ENCODE measurements around the gene KLHL5. TPM values are rescaled to one million over a fixed set of nuclear protein-coding genes. Genes with fewer than 3 reads are reported as not detected.

KLHL5 gene
- total RNA-seq, 1 donor from 2014 or later = 28.8 TPM

GRCh38 chr4:39023059-39023458, 39.0 kb upstream of the KLHL5 start:
- ATAC-seq = no peak
- TF ChIP-seq CTCF (IDR thresholded peaks at IDR 0.05) = no peak

GRCh38 chr4:39024311-39024865, 37.6 kb upstream of the KLHL5 start:
- Histone ChIP-seq H3K27ac (no peak overlapping the region), H3K9me3 (no peaks in the 10 kb centered on the region), H3K27me3 (ENCODE audit: low read depth) (no peaks in the 10 kb centered on the region), H3K4me1 (no peaks in the 10 kb centered on the region), H3K36me3 (no peaks in the 10 kb centered on the region), H3K4me3 (no peak overlapping the region)
- ATAC-seq (no peak), DNase-seq (no peak)
- TF ChIP-seq CTCF (IDR thresholded peaks at IDR 0.05) = no peak
- intact Hi-C loops (cut with DNase I) = no loop called here

More at GRCh38 chr4:39023059-39023458, 39.0 kb upstream of the KLHL5 start:
- Histone ChIP-seq H3K36me3 (no peaks in the 10 kb centered on the region), H3K27me3 (ENCODE audit: low read depth) (no peaks in the 10 kb centered on the region), H3K27ac (no peak overlapping the region), H3K4me3 (no peak overlapping the region), H3K9me3 (no peaks in the 10 kb centered on the region), H3K4me1 (no peaks in the 10 kb centered on the region)
- no peak for DNase-seq
- intact Hi-C loops (cut with DNase I) = no loop called here

GRCh38 chr4:39025552-39026085, 36.4 kb upstream of the KLHL5 start:
- Histone ChIP-seq H3K9me3 (no peaks in the 10 kb centered on the region), H3K36me3 (no peaks in the 10 kb centered on the region), H3K4me1 (no peaks in the 10 kb centered on the region), H3K27ac (no peak overlapping the region), H3K4me3 (no peak overlapping the region), H3K27me3 (ENCODE audit: low read depth) (no peaks in the 10 kb centered on the region)
- ATAC-seq (no peak), DNase-seq (no peak)
- intact Hi-C loops (cut with DNase I) = no loop called here
- TF ChIP-seq CTCF (IDR thresholded peaks at IDR 0.05) = no peak

GRCh38 chr4:39026096-39026495, 35.9 kb upstream of the KLHL5 start:
- no peak overlapping the region for H3K4me3 ChIP-seq
- no peak for DNase-seq
- H3K9me3 ChIP-seq = no peaks in the 10 kb centered on the region
- no peak overlapping the region for H3K27ac ChIP-seq
- ATAC-seq = no peak
- no peaks in the 10 kb centered on the region for H3K36me3 ChIP-seq
- intact Hi-C loops (cut with DNase I) = no loop called here
- TF ChIP-seq CTCF (IDR thresholded peaks at IDR 0.05) = no peak
- H3K27me3 ChIP-seq (ENCODE audit: low read depth) = no peaks in the 10 kb centered on the region
- no peaks in the 10 kb centered on the region for H3K4me1 ChIP-seq

GRCh38 chr4:39029752-39030694, 32.0 kb upstream of the KLHL5 start:
- H3K27me3 ChIP-seq (ENCODE audit: low read depth) = no peaks in the 10 kb centered on the region
- ATAC-seq = no peak
- no peak overlapping the region for H3K4me3 ChIP-seq

More at GRCh38 chr4:39029752-39030694, 32.0 kb upstream of the KLHL5 start:
- no peaks in the 10 kb centered on the region for H3K9me3 ChIP-seq
- no peaks in the 10 kb centered on the region for H3K36me3 ChIP-seq
- no peaks in the 10 kb centered on the region for H3K4me1 ChIP-seq
- DNase-seq = no peak
- no peak for TF ChIP-seq CTCF (IDR thresholded peaks at IDR 0.05)
- intact Hi-C loops (cut with DNase I) = no loop called here
- no peak overlapping the region for H3K27ac ChIP-seq
